T-helper 2 cell treated with Interferon-gamma antibody and Interleukin-4, amounts not matched to agents 5 μg/mL and 100 μg/mL, for 36 hours (primary cell): ENCODE data around the gene CHTF18.
"Not testable (repeated sequence)": the region's sequence is repeated elsewhere in the genome, so short reads cannot be mapped to it uniquely, and the experiment has no call there.

ENCODE experiments used
- DNase-seq: peaks from one replicate; pipeline ENCODE4 v3.0.0; 2021; ENCODE audit warnings: low spot score
- H3K27ac Mint-ChIP-seq: one replicate; pipeline ENCODE4 v1.8.0; 2021; ENCODE audit warnings: mild to moderate bottlenecking, mixed read lengths
- H3K27me3 Mint-ChIP-seq: one replicate; pipeline ENCODE4 v1.8.0; 2021; ENCODE audit warnings: low read depth, mixed read lengths
- H3K36me3 Mint-ChIP-seq: one replicate; pipeline ENCODE4 v1.8.0; 2021; ENCODE audit warnings: low read depth, mixed read lengths
- H3K4me1 Mint-ChIP-seq: one replicate; pipeline ENCODE4 v1.8.0; 2021; ENCODE audit warnings: low read depth, mixed read lengths
- H3K4me3 Mint-ChIP-seq: one replicate; pipeline ENCODE4 v1.8.0; 2022; ENCODE audit warnings: mild to moderate bottlenecking, moderate library complexity, mixed read lengths
- H3K9me3 Mint-ChIP-seq: one replicate; pipeline ENCODE4 v1.8.0; 2021; ENCODE audit warnings: mixed read lengths

CHTF18 gene

GRCh38 chr16:751152-752006, 37.0 kb upstream of the CHTF18 start:
- H3K4me3 Mint-ChIP-seq, result no peak overlapping the region
- no peak for DNase-seq
- no peak overlapping the region for H3K27ac Mint-ChIP-seq
- peaks cover 4% of the 10 kb centered on the region for H3K27me3 Mint-ChIP-seq
- H3K36me3 Mint-ChIP-seq, result no peaks in the 10 kb centered on the region
- H3K9me3 Mint-ChIP-seq, result no peaks in the 10 kb centered on the region
- H3K4me1 Mint-ChIP-seq, result no peaks in the 10 kb centered on the region

- no peak for DNase-seq
- Mint-ChIP-seq H3K4me1 (no peaks in the 10 kb centered on the region), H3K27ac (no peak overlapping the region)
Measured at GRCh38 chr16:752007-752312, 36.5 kb upstream of the CHTF18 start.

GRCh38 chr16:754121-754607, 34.3 kb upstream of the CHTF18 start:
- not testable (repeated sequence) for DNase-seq, H3K27ac Mint-ChIP-seq, H3K9me3 Mint-ChIP-seq, H3K27me3 Mint-ChIP-seq, H3K4me3 Mint-ChIP-seq, H3K36me3 Mint-ChIP-seq, H3K4me1 Mint-ChIP-seq

More at GRCh38 chr16:752007-752312, 36.5 kb upstream of the CHTF18 start:
- Mint-ChIP-seq H3K9me3 (no peaks in the 10 kb centered on the region), H3K27me3 (peaks cover 7% of the 10 kb centered on the region), H3K36me3 (no peaks in the 10 kb centered on the region), H3K4me3 (no peak overlapping the region)

- no peaks in the 10 kb centered on the region for H3K9me3 Mint-ChIP-seq
- no peaks in the 10 kb centered on the region for H3K36me3 Mint-ChIP-seq
- H3K27ac Mint-ChIP-seq, result no peak overlapping the region
- peaks cover 7% of the 10 kb centered on the region for H3K27me3 Mint-ChIP-seq
- H3K4me3 Mint-ChIP-seq, result no peak overlapping the region
- DNase-seq, result no peak
- H3K4me1 Mint-ChIP-seq, result no peaks in the 10 kb centered on the region
Measured at GRCh38 chr16:754656-755055, 33.8 kb upstream of the CHTF18 start.

- H3K36me3 Mint-ChIP-seq, result no peaks in the 10 kb centered on the region
- H3K9me3 Mint-ChIP-seq, result no peaks in the 10 kb centered on the region
- H3K4me1 Mint-ChIP-seq, result no peaks in the 10 kb centered on the region
- DNase-seq, result no peak
- no peak overlapping the region for H3K4me3 Mint-ChIP-seq
- peaks cover 7% of the 10 kb centered on the region for H3K27me3 Mint-ChIP-seq
- no peak overlapping the region for H3K27ac Mint-ChIP-seq
Measured at GRCh38 chr16:756428-756827, 32.0 kb upstream of the CHTF18 start.

GRCh38 chr16:759110-759910, 29.1 kb upstream of the CHTF18 start:
- H3K4me1 Mint-ChIP-seq, result no peaks in the 10 kb centered on the region
- no peaks in the 10 kb centered on the region for H3K9me3 Mint-ChIP-seq
- H3K36me3 Mint-ChIP-seq, result no peaks in the 10 kb centered on the region
- peaks cover 7% of the 10 kb centered on the region for H3K27me3 Mint-ChIP-seq
- no peak for DNase-seq
- H3K27ac Mint-ChIP-seq, result no peak overlapping the region
- no peak overlapping the region for H3K4me3 Mint-ChIP-seq

- H3K36me3 Mint-ChIP-seq, result no peaks in the 10 kb centered on the region
- H3K27me3 Mint-ChIP-seq, result peaks cover 7% of the 10 kb centered on the region
- H3K4me1 Mint-ChIP-seq, result no peaks in the 10 kb centered on the region
- no peak for DNase-seq
- no peak overlapping the region for H3K27ac Mint-ChIP-seq
- H3K4me3 Mint-ChIP-seq, result no peak overlapping the region
- H3K9me3 Mint-ChIP-seq, result no peaks in the 10 kb centered on the region
Measured at GRCh38 chr16:760065-760464, 28.4 kb upstream of the CHTF18 start.

- no peak within 1 kb of the TSS for H3K27ac Mint-ChIP-seq
- no peaks in the 10 kb centered on the region for H3K4me1 Mint-ChIP-seq
- H3K27me3 Mint-ChIP-seq, result peaks cover 5% of the 10 kb centered on the region
- H3K4me3 Mint-ChIP-seq, result no peak within 1 kb of the TSS
- no peaks in the 10 kb centered on the region for H3K36me3 Mint-ChIP-seq
- H3K9me3 Mint-ChIP-seq, result no peaks in the 10 kb centered on the region
- no peak for DNase-seq
Measured at GRCh38 chr16:760545-761343, 27.7 kb upstream of the CHTF18 start, which contains the start of gene MSLN. TSS of gene MSLN (plus strand) at chr16:760734. CDS start at chr16:762681, 1,947 bp downstream.

- no peak overlapping the region for H3K27ac Mint-ChIP-seq
- H3K36me3 Mint-ChIP-seq, result no peaks in the 10 kb centered on the region
- no peaks in the 10 kb centered on the region for H3K27me3 Mint-ChIP-seq
- DNase-seq, result no peak
- no peaks in the 10 kb centered on the region for H3K9me3 Mint-ChIP-seq
- H3K4me1 Mint-ChIP-seq, result no peaks in the 10 kb centered on the region
- H3K4me3 Mint-ChIP-seq, result no peak overlapping the region
Measured at GRCh38 chr16:761625-762513, 26.6 kb upstream of the CHTF18 start.

- H3K27me3 Mint-ChIP-seq, result no peaks in the 10 kb centered on the region
Measured at GRCh38 chr16:762595-763268, 25.7 kb upstream of the CHTF18 start.

GRCh38 chr16:763369-764183, 24.8 kb upstream of the CHTF18 start:
- H3K27me3 Mint-ChIP-seq, result no peaks in the 10 kb centered on the region
- DNase-seq, result no peak
- H3K4me1 Mint-ChIP-seq, result no peaks in the 10 kb centered on the region
- no peak overlapping the region for H3K4me3 Mint-ChIP-seq
- no peaks in the 10 kb centered on the region for H3K9me3 Mint-ChIP-seq
- H3K27ac Mint-ChIP-seq, result no peak overlapping the region
- no peaks in the 10 kb centered on the region for H3K36me3 Mint-ChIP-seq

More at GRCh38 chr16:762595-763268, 25.7 kb upstream of the CHTF18 start:
- Mint-ChIP-seq H3K27ac (no peak overlapping the region), H3K9me3 (no peaks in the 10 kb centered on the region), H3K4me3 (no peak overlapping the region), H3K36me3 (no peaks in the 10 kb centered on the region), H3K4me1 (no peaks in the 10 kb centered on the region)
- no peak for DNase-seq

- H3K4me3 Mint-ChIP-seq, result no peak overlapping the region
- no peaks in the 10 kb centered on the region for H3K27me3 Mint-ChIP-seq
- H3K36me3 Mint-ChIP-seq, result no peaks in the 10 kb centered on the region
- DNase-seq, result no peak
- H3K9me3 Mint-ChIP-seq, result no peaks in the 10 kb centered on the region
- H3K4me1 Mint-ChIP-seq, result no peaks in the 10 kb centered on the region
- H3K27ac Mint-ChIP-seq, result no peak overlapping the region
Measured at GRCh38 chr16:764184-764750, 24.2 kb upstream of the CHTF18 start.
